ENCODE measurements around the gene CACNG8. TPM values are rescaled to one million over a fixed set of nuclear protein-coding genes. Genes with fewer than 3 reads are reported as not detected.

Gene CACNG8
- total RNA-seq, 3 donors from 2014 or later (not counting 1 experiment from before 2014, with no cell fraction given): 2.3 TPM; not detected in 2

GRCh38 chr19:53992815-53993214, 30.1 kb downstream of the CACNG8 start:
- H3K9me3 Mint-ChIP-seq: no peaks in the 10 kb centered on the region
- peaks cover 8% of the 10 kb centered on the region for H3K4me1 ChIP-seq (ENCODE audit: control insufficient read depth, insufficient read depth, low read length)
- H3K4me3 ChIP-seq (ENCODE audit: low read length): no peak overlapping the region
- peaks cover 43 to 44% of the 10 kb centered on the region in 2 donors for H3K27me3 Mint-ChIP-seq (ENCODE audit: low read depth in 2 of 2)
- no peak overlapping the region for H3K4me3 Mint-ChIP-seq
- H3K4me1 Mint-ChIP-seq: peaks cover 0 to 6% of the 10 kb centered on the region in 2 donors
- H3K27ac Mint-ChIP-seq: no peak overlapping the region
- DNase-seq (no peak), ATAC-seq (no peak)
- intact Hi-C loops (cut with micrococcal nuclease): no loop called here
- no peak for TF ChIP-seq CTCF (IDR thresholded peaks at IDR 0.05)
- H3K9me3 ChIP-seq (ENCODE audit: control insufficient read depth, insufficient read depth, low read length): no peaks in the 10 kb centered on the region
- WGBS (ENCODE audit: insufficient coverage): 30% methylated on average over 43 of the region's 43 CpGs
- H3K27ac ChIP-seq (ENCODE audit: low read length): no peak overlapping the region
- H3K36me3 ChIP-seq (ENCODE audit: control insufficient read depth, insufficient read depth, low read length): no peaks in the 10 kb centered on the region
- no peaks in the 10 kb centered on the region for H3K36me3 Mint-ChIP-seq
- peaks cover 12% of the 10 kb centered on the region for H3K27me3 ChIP-seq (ENCODE audit: control insufficient read depth, insufficient read depth, low read length)

GRCh38 chr19:53993448-53993847, 30.7 kb downstream of the CACNG8 start:
- WGBS (ENCODE audit: insufficient coverage): 62% methylated on average over 3 of the region's 3 CpGs
- peaks cover 43 to 44% of the 10 kb centered on the region in 2 donors for H3K27me3 Mint-ChIP-seq (ENCODE audit: low read depth in 2 of 2)

GRCh38 chr19:53994811-53995210, 32.1 kb downstream of the CACNG8 start:
- H3K4me1 ChIP-seq (ENCODE audit: control insufficient read depth, insufficient read depth, low read length): peaks cover 8% of the 10 kb centered on the region
- H3K4me3 Mint-ChIP-seq: no peak overlapping the region
- H3K36me3 ChIP-seq (ENCODE audit: control insufficient read depth, insufficient read depth, low read length): no peaks in the 10 kb centered on the region
- DNase-seq (no peak), ATAC-seq (no peak)
- H3K9me3 Mint-ChIP-seq: no peaks in the 10 kb centered on the region
- peaks cover 43 to 53% of the 10 kb centered on the region in 2 donors for H3K27me3 Mint-ChIP-seq (ENCODE audit: low read depth in 2 of 2)
- intact Hi-C loops (cut with micrococcal nuclease): no loop called here
- TF ChIP-seq CTCF (IDR thresholded peaks at IDR 0.05): no peak
- H3K27ac Mint-ChIP-seq: no peak overlapping the region
- H3K4me3 ChIP-seq (ENCODE audit: low read length): no peak overlapping the region
- H3K36me3 Mint-ChIP-seq: no peaks in the 10 kb centered on the region
- H3K4me1 Mint-ChIP-seq: peaks cover 0 to 6% of the 10 kb centered on the region in 2 donors
- no peak overlapping the region for H3K27ac ChIP-seq (ENCODE audit: low read length)
- H3K9me3 ChIP-seq (ENCODE audit: control insufficient read depth, insufficient read depth, low read length): no peaks in the 10 kb centered on the region
- WGBS (ENCODE audit: insufficient coverage): no CpG with 5 or more reads among the region's 5 CpGs
- H3K27me3 ChIP-seq (ENCODE audit: control insufficient read depth, insufficient read depth, low read length): peaks cover 12% of the 10 kb centered on the region

More at GRCh38 chr19:53993448-53993847, 30.7 kb downstream of the CACNG8 start:
- ATAC-seq: no peak
- no peak for TF ChIP-seq CTCF (IDR thresholded peaks at IDR 0.05)
- Mint-ChIP-seq H3K36me3 (no peaks in the 10 kb centered on the region), H3K4me1 (peaks cover 0 to 6% of the 10 kb centered on the region in 2 donors), H3K27ac (no peak overlapping the region), H3K9me3 (no peaks in the 10 kb centered on the region), H3K4me3 (no peak overlapping the region)
- Histone ChIP-seq H3K36me3 (ENCODE audit: control insufficient read depth, insufficient read depth, low read length) (no peaks in the 10 kb centered on the region), H3K9me3 (ENCODE audit: control insufficient read depth, insufficient read depth, low read length) (no peaks in the 10 kb centered on the region), H3K4me3 (ENCODE audit: low read length) (no peak overlapping the region), H3K27ac (ENCODE audit: low read length) (no peak overlapping the region), H3K27me3 (ENCODE audit: control insufficient read depth, insufficient read depth, low read length) (peaks cover 12% of the 10 kb centered on the region), H3K4me1 (ENCODE audit: control insufficient read depth, insufficient read depth, low read length) (peaks cover 8% of the 10 kb centered on the region)
- intact Hi-C loops (cut with micrococcal nuclease): no loop called here
- DNase-seq: no peak

- Mint-ChIP-seq H3K27me3 (ENCODE audit: low read depth in 2 of 2) (peaks cover 44 to 60% of the 10 kb centered on the region in 2 donors), H3K9me3 (no peaks in the 10 kb centered on the region), H3K4me3 (no peak overlapping the region), H3K27ac (no peak overlapping the region), H3K36me3 (no peaks in the 10 kb centered on the region), H3K4me1 (no peaks in the 10 kb centered on the region)
- no peaks in the 10 kb centered on the region for H3K36me3 ChIP-seq (ENCODE audit: control insufficient read depth, insufficient read depth, low read length)
- no peak for ATAC-seq
- WGBS (ENCODE audit: insufficient coverage): 87% methylated on average over 3 of the region's 7 CpGs
- no peak overlapping the region for H3K27ac ChIP-seq (ENCODE audit: low read length)
- H3K9me3 ChIP-seq (ENCODE audit: control insufficient read depth, insufficient read depth, low read length): no peaks in the 10 kb centered on the region
- peaks cover 3% of the 10 kb centered on the region for H3K27me3 ChIP-seq (ENCODE audit: control insufficient read depth, insufficient read depth, low read length)
- intact Hi-C loops (cut with micrococcal nuclease): no loop called here
- DNase-seq: no peak
- no peak for TF ChIP-seq CTCF (IDR thresholded peaks at IDR 0.05)
- no peaks in the 10 kb centered on the region for H3K4me1 ChIP-seq (ENCODE audit: control insufficient read depth, insufficient read depth, low read length)
- no peak overlapping the region for H3K4me3 ChIP-seq (ENCODE audit: low read length)
Observed at GRCh38 chr19:53998223-53998622, 35.5 kb downstream of the CACNG8 start.

Measured in natural killer cell (primary cell).